ENCODE data around the gene KIFC3.

Gene KIFC3

GRCh38 chr16:57769541-57770145, 32.6 kb downstream of the KIFC3 start:
- no peak for TF ChIP-seq CTCF (IDR thresholded peaks at IDR 0.05; ENCODE audit: insufficient read depth, low read depth, low read length, missing control alignments)
- no peak for DNase-seq (ENCODE audit: low read depth)
- no peak overlapping the region for H3K4me3 ChIP-seq (ENCODE audit: low read length)

- no peak for TF ChIP-seq CTCF (IDR thresholded peaks at IDR 0.05; ENCODE audit: insufficient read depth, low read depth, low read length, missing control alignments)
- no peak for DNase-seq (ENCODE audit: low read depth)
- no peak overlapping the region for H3K4me3 ChIP-seq (ENCODE audit: low read length)
Measured at GRCh38 chr16:57766714-57767348, 35.5 kb downstream of the KIFC3 start.

GRCh38 chr16:57765160-57765728, 37.0 kb downstream of the KIFC3 start:
- no peak for TF ChIP-seq CTCF (IDR thresholded peaks at IDR 0.05; ENCODE audit: insufficient read depth, low read depth, low read length, missing control alignments)
- H3K4me3 ChIP-seq (ENCODE audit: low read length): no peak overlapping the region
- DNase-seq (ENCODE audit: low read depth): no peak

GRCh38 chr16:57764341-57765159, 37.7 kb downstream of the KIFC3 start:
- H3K4me3 ChIP-seq (ENCODE audit: low read length): no peak overlapping the region
- DNase-seq (ENCODE audit: low read depth): peak; percentile 95
- TF ChIP-seq CTCF (IDR thresholded peaks at IDR 0.05; ENCODE audit: insufficient read depth, low read depth, low read length, missing control alignments): no peak

- H3K4me3 ChIP-seq (ENCODE audit: low read length): no peak overlapping the region
Measured at GRCh38 chr16:57764006-57764340, 38.3 kb downstream of the KIFC3 start.

More at GRCh38 chr16:57764006-57764340, 38.3 kb downstream of the KIFC3 start:
- TF ChIP-seq CTCF (IDR thresholded peaks at IDR 0.05; ENCODE audit: insufficient read depth, low read depth, low read length, missing control alignments): no peak
- no peak for DNase-seq (ENCODE audit: low read depth)

Data from epithelial cell of esophagus (primary cell).